Left lung (tissue), 10 donors: ENCODE data around the gene OCA2. TPM values are rescaled to one million over a fixed set of nuclear protein-coding genes. Genes with fewer than 3 reads are reported as not detected.

Experiments
- ATAC-seq: fragments of 200-7000 bp; cut with Tn5 transposase; one replicate; pipeline ENCODE4 v1.9.1; 2020; ENCODE audit warnings: moderate library complexity
- DNase-seq, 4 donors: peaks; one replicate each; pipeline ENCODE4 v3.0.0-alpha.2; 2013 to 2020
- H3K27ac ChIP-seq, 2 donors: fragments of 200-600 bp; sonication (generic) in 1 of 2; one replicate each; pipeline versions ENCODE4 v1.5.0 to v1.8.0; 2020 to 2021
- H3K27me3 ChIP-seq, 2 donors: fragments of 200-600 bp; sonication (generic) in 1 of 2; one replicate each; pipeline versions ENCODE4 v1.5.0 to v1.8.0; 2020 to 2021
- H3K36me3 ChIP-seq, 2 donors: fragments of 200-600 bp; sonication (generic) in 1 of 2; one replicate each; pipeline versions ENCODE4 v1.5.0 to v1.8.0; 2020 to 2021
- H3K4me1 ChIP-seq, 2 donors: fragments of 200-600 bp; one replicate each; pipeline ENCODE4 v1.8.0; 2021
- H3K4me3 ChIP-seq, 2 donors: fragments of 200-600 bp; sonication (generic) in 1 of 2; one replicate each; pipeline versions ENCODE4 v1.5.0 to v1.8.0; 2020 to 2021; ENCODE audit warnings: mild to moderate bottlenecking in 1 of 2
- H3K9me3 ChIP-seq, 2 donors: fragments of 200-600 bp; sonication (generic) in 1 of 2; one replicate each; pipeline versions ENCODE4 v1.5.0 to v1.8.0; 2020 to 2021
- intact Hi-C, 2 donors: fragments of 100-400 bp; cut with DNase I; formaldehyde crosslinking; loops; one replicate each; pipeline versions ENCODE4 v1.11.2 to v1.14.2; 2022
- polyA plus RNA-seq, 6 donors: library from polyadenylated mRNA; unstranded; fragments of 120-200 nt; gene quantifications; one replicate each; pipeline ENCODE4 v1.2.1, GENCODE V29; 2013; ENCODE audit not compliant: insufficient read length in 6 of 6
- total RNA-seq, 2 donors: library from RNA; stranded (reverse); fragmentation: NEBNext Ultra II Directional; extraction: Animal tissue kit (Norgen Biotek cat#: 25700); gene quantifications; one replicate each; pipeline ENCODE4 v1.2.1, GENCODE V29; 2021
- TF ChIP-seq, protein P1 (sequence below), 2 donors: fragments of 200-600 bp; sonication (generic) in 1 of 2; IDR thresholded peaks; one replicate each; pipeline versions ENCODE4 v1.5.0 to v1.8.0; 2021; ENCODE audit warnings: antibody characterized with exemption in 2 of 2
- donor health status: DM: no; HTN: yes; CAD: no.
- donor health status: DM: no; HTN: no; CAD: no.

Gene OCA2
- total and polyA plus RNA-seq, 8 donors: 0.81 to 21.7 (median 13.2) TPM

DNA sequence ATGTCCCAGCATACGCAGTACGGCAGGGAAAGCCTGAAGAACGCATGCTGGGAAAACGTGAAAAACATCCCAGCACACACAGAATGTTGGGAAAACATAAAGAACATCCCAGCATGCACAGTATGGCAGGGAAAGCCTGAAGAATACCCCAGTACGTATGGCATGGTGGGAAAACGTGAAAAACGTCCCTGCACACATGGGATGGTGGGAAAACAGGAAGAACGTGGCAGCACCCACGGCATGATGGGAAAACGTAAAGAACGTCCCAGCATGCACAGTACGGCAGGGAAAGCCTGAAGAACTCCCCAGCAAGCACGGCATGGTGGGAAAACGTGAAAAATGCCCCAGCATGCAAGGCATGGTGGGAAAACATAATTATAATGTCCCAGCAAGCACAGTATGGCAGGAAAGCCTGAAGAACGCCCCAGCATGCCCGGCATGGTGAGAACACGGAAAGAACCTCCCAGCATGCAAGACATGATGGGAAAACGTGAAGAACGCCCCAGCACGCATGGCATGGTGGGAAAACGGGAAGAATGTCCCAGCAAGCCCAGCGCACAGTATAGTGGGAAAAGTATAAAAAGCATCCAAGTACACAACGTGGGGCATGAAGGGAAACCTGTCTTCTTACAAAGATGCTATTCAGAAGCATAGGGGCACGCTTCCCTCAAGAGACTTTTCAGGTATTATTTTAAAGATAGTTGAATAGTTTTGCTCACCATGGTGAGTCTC is 128.3 kb downstream of the OCA2 start:
- no peak overlapping the region for H3K4me3 ChIP-seq

GRCh38 chr15:27967541-27967940 is 131.6 kb downstream of the OCA2 start:
- intact Hi-C loops: no loop called here
- Histone ChIP-seq H3K4me1 (no peaks in the 10 kb centered on the region), H3K9me3 (peaks cover 0 to 4% of the 10 kb centered on the region in 2 donors), H3K27ac (no peak overlapping the region), H3K27me3 (no peaks in the 10 kb centered on the region), H3K36me3 (no peaks in the 10 kb centered on the region), H3K4me3 (no peak overlapping the region)
- TF ChIP-seq, protein P1, sequence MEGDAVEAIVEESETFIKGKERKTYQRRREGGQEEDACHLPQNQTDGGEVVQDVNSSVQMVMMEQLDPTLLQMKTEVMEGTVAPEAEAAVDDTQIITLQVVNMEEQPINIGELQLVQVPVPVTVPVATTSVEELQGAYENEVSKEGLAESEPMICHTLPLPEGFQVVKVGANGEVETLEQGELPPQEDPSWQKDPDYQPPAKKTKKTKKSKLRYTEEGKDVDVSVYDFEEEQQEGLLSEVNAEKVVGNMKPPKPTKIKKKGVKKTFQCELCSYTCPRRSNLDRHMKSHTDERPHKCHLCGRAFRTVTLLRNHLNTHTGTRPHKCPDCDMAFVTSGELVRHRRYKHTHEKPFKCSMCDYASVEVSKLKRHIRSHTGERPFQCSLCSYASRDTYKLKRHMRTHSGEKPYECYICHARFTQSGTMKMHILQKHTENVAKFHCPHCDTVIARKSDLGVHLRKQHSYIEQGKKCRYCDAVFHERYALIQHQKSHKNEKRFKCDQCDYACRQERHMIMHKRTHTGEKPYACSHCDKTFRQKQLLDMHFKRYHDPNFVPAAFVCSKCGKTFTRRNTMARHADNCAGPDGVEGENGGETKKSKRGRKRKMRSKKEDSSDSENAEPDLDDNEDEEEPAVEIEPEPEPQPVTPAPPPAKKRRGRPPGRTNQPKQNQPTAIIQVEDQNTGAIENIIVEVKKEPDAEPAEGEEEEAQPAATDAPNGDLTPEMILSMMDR (IDR thresholded peaks at IDR 0.05): no peak
- DNase-seq (no peak), ATAC-seq (no peak)

More for the DNA sequence above, 128.3 kb downstream of the OCA2 start:
- Histone ChIP-seq H3K4me1 (no peaks in the 10 kb centered on the region), H3K27me3 (no peaks in the 10 kb centered on the region), H3K9me3 (peaks cover 0 to 10% of the 10 kb centered on the region in 2 donors), H3K27ac (no peak overlapping the region), H3K36me3 (no peaks in the 10 kb centered on the region)
- ATAC-seq (no peak), DNase-seq (no peak)
- intact Hi-C loops: no loop called here
- TF ChIP-seq, protein P1 (IDR thresholded peaks at IDR 0.05): no peak

DNA sequence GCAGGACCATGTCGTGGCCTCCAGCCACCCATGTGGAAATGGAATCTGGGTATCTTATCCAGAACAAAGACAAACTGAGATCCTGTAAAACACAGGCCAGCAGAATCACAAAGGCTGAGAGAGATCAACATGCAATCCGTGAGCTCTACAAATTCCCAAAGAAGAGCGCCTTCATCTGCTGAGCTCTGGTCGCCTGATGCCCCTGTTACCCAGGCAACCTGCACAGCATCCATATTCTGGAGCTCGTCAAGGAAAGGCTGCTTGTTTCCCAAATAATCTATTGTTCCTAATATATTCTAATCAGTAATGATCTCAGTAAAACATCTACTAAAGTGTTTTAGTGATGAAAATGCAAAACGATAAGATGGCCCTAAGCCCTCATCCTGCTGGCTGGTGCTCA is 133.6 kb downstream of the OCA2 start:
- DNase-seq: no peak

DNA sequence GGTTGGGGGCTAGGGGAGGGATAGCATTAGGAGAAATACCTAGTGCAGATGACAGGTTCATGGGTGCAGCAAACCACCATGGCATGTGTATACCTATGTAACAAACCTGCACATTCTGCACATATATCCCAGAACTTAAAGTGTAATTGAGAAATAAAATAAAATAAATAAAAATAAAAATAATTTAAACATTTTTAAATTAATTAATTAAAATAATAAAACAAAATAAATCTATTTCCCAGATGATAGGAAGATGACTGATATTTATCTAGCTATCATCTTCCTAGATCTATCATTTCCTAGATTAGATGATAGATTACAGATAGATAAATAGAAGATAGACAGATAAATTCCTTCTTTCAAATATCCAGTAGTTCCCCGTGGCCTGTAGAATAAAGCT is 137.3 kb downstream of the OCA2 start:
- Histone ChIP-seq H3K27me3 (no peaks in the 10 kb centered on the region), H3K4me1 (no peaks in the 10 kb centered on the region), H3K36me3 (no peaks in the 10 kb centered on the region), H3K27ac (no peak overlapping the region), H3K4me3 (no peak overlapping the region), H3K9me3 (peaks cover 0 to under 1% of the 10 kb centered on the region in 2 donors)
- ATAC-seq: no peak
- no peak for DNase-seq
- intact Hi-C loops: no loop called here
- TF ChIP-seq, protein P1 (IDR thresholded peaks at IDR 0.05): no peak

More for the DNA sequence above, 133.6 kb downstream of the OCA2 start:
- TF ChIP-seq, protein P1 (IDR thresholded peaks at IDR 0.05): no peak
- Histone ChIP-seq H3K4me1 (no peaks in the 10 kb centered on the region), H3K36me3 (no peaks in the 10 kb centered on the region), H3K4me3 (no peak overlapping the region), H3K27ac (no peak overlapping the region), H3K9me3 (peaks cover 0 to 4% of the 10 kb centered on the region in 2 donors), H3K27me3 (no peaks in the 10 kb centered on the region)
- no peak for ATAC-seq
- intact Hi-C loops: no loop called here

- Histone ChIP-seq H3K36me3 (no peaks in the 10 kb centered on the region), H3K4me1 (no peaks in the 10 kb centered on the region), H3K9me3 (no peaks in the 10 kb centered on the region), H3K27ac (no peak overlapping the region), H3K4me3 (no peak overlapping the region), H3K27me3 (no peaks in the 10 kb centered on the region)
- TF ChIP-seq, protein P1 (IDR thresholded peaks at IDR 0.05): no peak
- ATAC-seq (no peak), DNase-seq (no peak)
- intact Hi-C loops: no loop called here
Observed at GRCh38 chr15:27958911-27959578, 140.1 kb downstream of the OCA2 start.
